ENCODE measurements around the gene PSPH. TPM values are rescaled to one million over a fixed set of nuclear protein-coding genes. Genes with fewer than 3 reads are reported as not detected.
"Not testable (repeated sequence)": the region's sequence is repeated elsewhere in the genome, so short reads cannot be mapped to it uniquely, and the experiment has no call there.

PSPH gene
- total RNA-seq, 1 experiment from 2014 or later, result 52.1 TPM

GRCh38 chr7:56031556-56031955 lies 19.7 kb downstream of the PSPH start:
- not testable (repeated sequence) for H3K9me3 Mint-ChIP-seq; H2BK12ac ChIP-seq (ENCODE audit: insufficient read length, low read depth, low read length); H3K14ac ChIP-seq (ENCODE audit: insufficient read depth, low read length); H2AFZ ChIP-seq (ENCODE audit: low read length); H2BK120ac ChIP-seq (ENCODE audit: low read depth, low read length, poor library complexity, severe bottlenecking); H2BK5ac ChIP-seq (ENCODE audit: insufficient read length, low read length); H4K20me1 ChIP-seq (ENCODE audit: control insufficient read depth, insufficient read depth, insufficient read length); H3K27ac ChIP-seq (ENCODE audit: insufficient read length, low read depth, low read length); H3K18ac ChIP-seq (ENCODE audit: insufficient read length, low read depth, low read length); H3K23me2 ChIP-seq (ENCODE audit: insufficient read length, low read depth, low read length, poor library complexity, severe bottlenecking); H3K4ac ChIP-seq (ENCODE audit: low read depth, low read length); H3K9me3 ChIP-seq (ENCODE audit: control insufficient read depth, low read depth, low read length); H2BK20ac ChIP-seq (ENCODE audit: low read depth, low read length, poor library complexity, severe bottlenecking); H3K79me1 ChIP-seq (ENCODE audit: insufficient read depth, low read depth, low read length, poor library complexity, severe bottlenecking); H3K27ac Mint-ChIP-seq; H3K9ac ChIP-seq (ENCODE audit: extremely low read depth, insufficient read length, low read length); H4K8ac ChIP-seq (replicated peaks; ENCODE audit: insufficient read length, low read depth, low read length); H3K27me3 ChIP-seq (ENCODE audit: insufficient read depth, low read length); H2AK5ac ChIP-seq (ENCODE audit: insufficient read length, low read length); H3K4me2 ChIP-seq (ENCODE audit: insufficient read depth, insufficient read length, low read length); H3K27me3 Mint-ChIP-seq (ENCODE audit: low read depth); H4K5ac ChIP-seq (ENCODE audit: insufficient read length, low read depth, low read length); H3K79me2 ChIP-seq (ENCODE audit: insufficient read depth, low read length); H3K56ac ChIP-seq (ENCODE audit: insufficient read length, low read depth, low read length); H3K4me1 ChIP-seq (ENCODE audit: insufficient read depth, low read length); DNase-seq; H2BK15ac ChIP-seq (ENCODE audit: low read depth, low read length); H3T11ph ChIP-seq (ENCODE audit: low read length); H3K23ac ChIP-seq (ENCODE audit: insufficient read length, low read depth, low read length); H4K91ac ChIP-seq (ENCODE audit: insufficient read length, low read depth, low read length)
- Mint-ChIP-seq H3K36me3 (ENCODE audit: insufficient read depth in 1 of 3, low read depth in 3 of 3) (peaks cover 26 to 52% (median 48%) of the 10 kb centered on the region in 3 experiments), H3K4me3 (peak overlapping the region in 1 of 2 experiments; percentile 82; a peak in 3 of 5 replicates), H3K4me1 (peaks cover 5 to 10% of the 10 kb centered on the region in 2 experiments; a peak in 2 of 4 replicates)
- WGBS (ENCODE audit: extremely low coverage, insufficient read length, low lambda C conversion rate), result no CpG with 5 or more reads among the region's 8 CpGs
